NT2/D1 (cell line): Measurements from ENCODE around the gene BCAS4.

Experiments
- SUZ12 ChIP-seq: IDR thresholded peaks from 2 replicates; pipeline ENCODE4 v1.6.1; 2011; ENCODE audit not compliant: insufficient read length, insufficient read depth; ENCODE audit errors: extremely low read depth
- YY1 ChIP-seq: IDR thresholded peaks from 2 replicates; pipeline ENCODE4 v1.6.1; 2011; ENCODE audit not compliant: insufficient read length, insufficient read depth

GRCh38 chr20:50810063-50810462 is 15.2 kb downstream of the BCAS4 start:
- no peak for TF ChIP-seq SUZ12
- TF ChIP-seq YY1 = no peak
